NCI-H524 (cell line): ENCODE data around the gene C10orf90.
A peak's percentile ranks its signal among the peaks of the same experiment; 100 is the strongest.

Experiments
- DNase-seq, 2 experiments: peaks; one replicate each; lab custom pipeline; 2025; lab: John Stamatoyannopoulos, UW

C10orf90 gene

DNA sequence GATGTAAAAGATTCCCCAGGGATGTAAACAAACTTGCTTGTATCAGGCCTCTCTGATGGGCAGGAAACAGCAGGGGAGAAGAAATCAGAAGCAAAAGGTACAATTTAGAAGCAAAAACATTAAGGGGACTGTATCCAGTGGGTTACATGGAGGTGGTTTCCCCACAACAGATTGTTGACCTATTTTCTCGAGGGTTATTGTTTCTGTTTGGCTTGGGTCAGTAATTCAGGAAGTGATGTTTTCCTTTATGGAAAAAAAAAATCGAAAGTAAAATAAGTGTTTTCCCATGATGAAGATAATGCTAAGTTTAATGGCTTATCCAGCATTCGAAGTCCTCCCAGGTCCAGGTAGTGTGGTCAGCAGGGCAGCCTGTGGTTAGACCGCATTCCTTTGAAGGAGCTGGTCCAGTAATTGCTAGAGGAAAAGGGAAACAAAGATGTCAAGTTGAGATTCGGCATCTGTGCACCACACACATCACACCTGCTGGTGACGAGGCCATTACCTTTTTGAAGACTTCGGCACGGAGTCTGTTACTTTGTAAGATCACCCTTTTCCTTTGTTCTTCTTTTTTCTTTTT, 244.9 kb downstream of the C10orf90 start:
- DNase-seq, result no peak

DNA sequence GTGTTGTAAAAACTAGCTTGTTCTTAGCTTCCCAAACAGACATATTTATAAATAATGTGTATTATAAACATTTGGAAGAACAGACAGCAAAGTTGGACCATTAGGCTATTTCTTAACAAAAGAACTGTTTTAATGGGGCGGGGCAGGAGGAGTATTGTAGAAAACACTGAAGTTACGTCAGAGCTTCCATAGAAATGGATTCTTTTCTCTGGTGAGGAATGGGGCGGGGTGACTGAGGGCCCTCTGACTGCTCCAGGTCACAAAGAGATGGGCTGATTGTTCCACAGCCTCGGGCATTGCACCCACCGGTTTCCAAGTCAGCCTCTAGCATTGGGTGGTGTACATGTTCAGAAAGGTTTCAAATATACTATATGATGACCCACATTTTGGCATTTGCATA, 245.5 kb downstream of the C10orf90 start:
- no peak for DNase-seq

- DNase-seq, result no peak
Measured at GRCh38 chr10:126423732-126424491, 246.6 kb downstream of the C10orf90 start.

- no peak for DNase-seq
Measured at GRCh38 chr10:126422567-126422966, 247.9 kb downstream of the C10orf90 start.

- no peak for DNase-seq
Measured at GRCh38 chr10:126421756-126422256, 248.7 kb downstream of the C10orf90 start.

GRCh38 chr10:126420567-126421300, 249.8 kb downstream of the C10orf90 start:
- no peak for DNase-seq

- DNase-seq, result no peak
Measured at GRCh38 chr10:126417220-126417825, 253.2 kb downstream of the C10orf90 start.

DNA sequence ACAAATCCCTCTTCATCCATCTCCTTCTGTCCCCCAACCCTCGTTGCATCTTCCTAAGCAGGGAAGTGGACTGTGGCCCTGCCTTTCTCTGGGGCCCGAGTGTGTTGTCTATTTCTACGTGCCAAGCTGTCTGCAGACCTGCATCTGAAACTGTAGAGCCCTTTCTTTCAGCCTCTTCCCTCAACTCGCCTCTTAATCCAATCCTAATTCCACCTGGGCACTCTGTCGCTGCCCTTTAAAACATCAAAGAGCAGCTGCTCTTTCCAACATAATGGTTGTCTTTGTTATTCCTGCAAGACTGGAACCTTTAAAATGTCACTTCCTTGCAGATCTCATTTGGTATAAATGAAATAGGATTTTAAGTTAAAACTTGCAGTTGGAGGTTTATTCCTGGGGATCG, 260.7 kb downstream of the C10orf90 start:
- DNase-seq, result peak in 1 of 2 experiments; percentile 41

GRCh38 chr10:126408953-126409641, 261.4 kb downstream of the C10orf90 start:
- no peak for DNase-seq

DNA sequence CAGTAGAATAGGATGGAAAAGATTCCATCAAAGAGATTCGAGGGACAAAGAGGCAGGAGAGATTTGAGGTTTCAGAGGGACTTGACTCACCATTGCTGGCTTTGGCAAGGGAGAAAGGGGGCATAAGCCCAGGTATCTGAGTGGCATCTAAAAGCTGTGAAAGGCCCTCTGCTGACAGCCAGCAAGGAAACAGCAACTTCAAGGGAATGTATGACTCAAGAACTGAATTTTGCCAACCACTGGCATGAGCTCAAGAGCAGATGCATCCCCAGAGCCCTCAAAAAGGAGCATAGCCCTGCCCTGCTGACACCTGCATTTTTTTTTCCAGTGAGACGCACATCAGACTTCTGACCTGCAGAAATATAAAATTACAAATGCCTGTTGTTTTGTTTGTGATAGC, 262.7 kb downstream of the C10orf90 start:
- DNase-seq, result no peak

GRCh38 chr10:126405239-126405775, 265.2 kb downstream of the C10orf90 start:
- no peak for DNase-seq

- DNase-seq, result no peak
Measured at GRCh38 chr10:126402721-126403695, 267.5 kb downstream of the C10orf90 start.

DNA sequence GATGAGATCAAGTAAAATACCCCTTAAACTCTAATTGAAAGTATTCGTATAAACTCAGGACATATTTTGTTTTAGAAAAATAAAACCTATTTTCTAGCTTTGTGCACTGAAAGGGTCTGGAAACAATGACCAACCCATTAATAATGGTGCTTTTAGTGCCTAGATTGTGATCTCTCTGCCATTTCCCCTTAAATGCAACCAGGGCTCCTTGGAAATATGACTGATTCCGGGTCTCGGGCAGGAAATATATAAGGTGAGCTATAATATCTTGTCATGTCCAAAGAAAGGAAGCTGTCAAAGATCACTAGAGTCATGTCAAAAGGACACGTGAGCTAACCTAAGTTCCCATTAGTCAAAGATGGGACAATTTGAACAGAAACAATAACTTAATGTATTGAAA, 269.9 kb downstream of the C10orf90 start:
- no peak for DNase-seq

GRCh38 chr10:126398924-126399323, 271.6 kb downstream of the C10orf90 start:
- DNase-seq, result no peak

DNA sequence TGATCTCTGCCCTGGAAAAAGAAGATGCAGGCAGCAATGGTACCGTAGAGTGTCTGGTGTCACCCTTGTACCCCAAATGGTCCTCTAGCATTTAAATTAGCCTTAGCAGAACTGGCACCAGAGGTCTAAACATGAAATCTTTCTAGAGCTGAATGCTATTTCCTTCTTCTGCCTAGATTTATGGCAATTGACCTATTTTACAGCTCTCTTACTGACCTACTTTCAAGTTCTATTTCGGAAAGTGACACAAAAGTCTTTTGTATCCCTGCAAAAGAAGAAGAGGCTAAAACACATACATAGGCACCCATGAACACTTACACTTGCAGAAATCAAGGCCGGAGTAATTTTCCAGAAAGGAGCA, 272.1 kb downstream of the C10orf90 start:
- no peak for DNase-seq

GRCh38 chr10:126397640-126398382, 272.7 kb downstream of the C10orf90 start:
- no peak for DNase-seq

DNA sequence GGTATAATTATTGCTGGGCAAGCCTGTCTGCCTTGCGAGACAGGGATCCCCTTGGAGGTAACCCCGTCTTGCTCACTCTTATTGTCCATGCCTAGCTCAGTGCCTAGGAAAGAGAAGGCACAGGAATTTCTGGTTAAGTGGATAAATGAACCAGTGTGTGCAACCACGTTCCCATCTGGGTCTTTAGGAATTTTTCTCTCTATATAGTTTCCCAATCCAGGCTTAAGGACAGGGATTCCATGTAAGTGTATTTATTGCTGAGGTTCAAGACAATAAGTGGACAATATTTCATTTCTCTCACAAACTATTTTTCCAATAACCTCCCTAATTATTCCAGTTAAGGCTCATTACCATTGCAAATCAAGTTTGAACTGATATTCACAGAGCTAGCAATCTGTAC, 273.3 kb downstream of the C10orf90 start:
- no peak for DNase-seq

GRCh38 chr10:126394948-126395347, 275.5 kb downstream of the C10orf90 start:
- DNase-seq, result no peak

DNA sequence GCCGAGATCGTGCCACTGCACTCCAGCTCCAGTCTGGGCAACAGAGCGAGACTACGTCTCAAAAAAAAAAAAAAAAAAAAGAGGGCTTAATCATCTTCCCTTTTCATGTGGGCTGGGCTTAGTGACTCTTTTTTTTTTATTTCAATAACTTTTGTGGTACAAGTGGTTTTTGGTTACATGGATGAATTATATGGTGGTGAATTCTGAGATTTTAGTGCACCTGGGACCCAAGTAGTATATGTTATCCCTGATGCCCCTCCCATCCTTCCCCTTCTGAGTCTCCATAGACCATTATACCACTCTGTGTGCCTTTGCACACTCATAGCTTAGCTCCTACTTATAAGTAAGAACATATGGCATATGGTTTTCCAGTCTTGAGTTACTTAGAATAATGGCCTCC, 277.4 kb downstream of the C10orf90 start:
- peak in 1 of 2 experiments; percentile 24 for DNase-seq

- peak in 1 of 2 experiments; percentile 1 for DNase-seq
Measured at GRCh38 chr10:126392469-126392868, 278.0 kb downstream of the C10orf90 start.
